NCI-H2029 (cell line): ENCODE results near the gene TMEM114.
A peak's percentile ranks its signal among the peaks of the same experiment; 100 is the strongest.
"Not testable (repeated sequence)": the region's sequence is repeated elsewhere in the genome, so short reads cannot be mapped to it uniquely, and the experiment has no call there.

Source experiments
- DNase-seq: peaks from one replicate; lab custom pipeline; 2025; lab: John Stamatoyannopoulos, UW

The TMEM114 gene

DNA sequence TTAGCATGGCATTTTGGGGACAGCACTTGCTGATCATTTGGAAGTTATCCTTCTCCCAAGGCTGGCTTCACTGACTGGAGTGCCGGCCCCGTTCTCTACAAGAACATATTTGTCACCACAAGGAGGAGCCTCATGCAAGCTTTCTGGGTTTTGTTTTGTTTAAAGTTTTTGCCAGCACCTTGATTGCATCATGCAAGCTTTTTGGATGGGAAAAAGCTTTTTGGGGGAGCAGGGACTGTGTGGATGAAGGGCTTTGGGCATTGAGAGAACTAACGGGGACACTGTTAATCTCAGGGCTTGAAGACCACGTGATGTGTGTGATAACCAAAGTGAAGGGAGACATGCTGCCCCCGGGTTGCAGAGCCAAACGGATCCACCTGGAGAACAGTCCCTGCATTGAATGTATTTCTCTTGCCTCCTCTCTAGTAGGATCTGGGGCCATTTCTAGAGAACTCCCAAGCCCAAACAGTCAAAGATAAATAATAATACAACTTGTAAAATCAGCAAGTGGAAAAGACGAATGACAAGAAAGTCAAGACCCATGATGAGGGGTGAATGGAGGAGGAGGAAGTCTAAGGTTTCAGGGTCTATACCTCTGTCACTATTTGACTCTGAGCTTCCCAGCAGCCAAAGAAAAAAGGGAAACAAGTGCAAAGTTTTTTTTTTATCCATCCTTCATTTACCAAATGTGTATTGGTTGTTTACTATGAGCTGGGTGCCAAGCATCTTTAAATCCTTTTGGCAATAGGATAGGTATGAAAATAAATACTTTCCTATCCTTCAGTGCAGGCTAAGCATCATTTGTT, 17.2 kb downstream of the TMEM114 start:
- no peak for DNase-seq

DNA sequence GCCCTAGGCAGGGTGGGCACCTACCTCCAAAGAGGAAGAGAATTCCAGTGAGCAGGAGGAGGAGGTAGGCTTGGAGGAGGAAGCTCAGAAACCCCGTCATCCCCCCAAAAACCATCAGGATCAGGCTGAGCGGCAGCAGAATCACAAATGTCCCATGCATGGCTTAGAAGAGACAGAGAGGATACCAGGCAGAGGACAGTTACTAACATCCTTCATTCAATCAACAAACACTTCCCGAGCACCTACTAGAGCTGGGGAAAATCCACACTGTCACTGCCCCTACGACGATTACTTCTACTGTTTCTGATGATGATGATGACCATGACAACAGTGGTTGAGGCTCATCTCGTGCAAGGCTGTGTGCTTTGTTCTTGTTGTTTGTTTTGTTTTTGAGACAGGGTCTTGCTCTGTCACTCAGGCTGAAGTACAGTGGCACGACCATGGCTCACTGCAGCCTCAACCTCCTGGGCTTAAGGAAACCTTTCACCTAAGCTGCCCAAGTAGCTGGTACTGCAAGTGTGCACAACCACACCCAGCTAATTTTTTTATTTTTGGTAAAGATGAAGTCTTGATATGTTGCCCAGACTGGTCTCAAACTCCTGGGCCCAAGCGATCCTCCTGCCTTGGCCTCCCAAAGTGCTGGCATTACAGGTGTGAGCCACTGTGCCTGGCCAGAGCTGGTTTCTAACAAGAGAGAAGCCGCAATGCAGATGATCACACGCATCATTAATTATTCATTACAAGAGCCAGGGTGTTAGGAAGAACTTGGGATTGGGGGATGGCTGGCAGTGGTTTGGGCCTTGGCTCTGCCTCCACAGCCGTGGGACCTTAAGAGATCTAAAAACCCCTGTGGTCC, 18.0 kb downstream of the TMEM114 start:
- no peak for DNase-seq

DNA sequence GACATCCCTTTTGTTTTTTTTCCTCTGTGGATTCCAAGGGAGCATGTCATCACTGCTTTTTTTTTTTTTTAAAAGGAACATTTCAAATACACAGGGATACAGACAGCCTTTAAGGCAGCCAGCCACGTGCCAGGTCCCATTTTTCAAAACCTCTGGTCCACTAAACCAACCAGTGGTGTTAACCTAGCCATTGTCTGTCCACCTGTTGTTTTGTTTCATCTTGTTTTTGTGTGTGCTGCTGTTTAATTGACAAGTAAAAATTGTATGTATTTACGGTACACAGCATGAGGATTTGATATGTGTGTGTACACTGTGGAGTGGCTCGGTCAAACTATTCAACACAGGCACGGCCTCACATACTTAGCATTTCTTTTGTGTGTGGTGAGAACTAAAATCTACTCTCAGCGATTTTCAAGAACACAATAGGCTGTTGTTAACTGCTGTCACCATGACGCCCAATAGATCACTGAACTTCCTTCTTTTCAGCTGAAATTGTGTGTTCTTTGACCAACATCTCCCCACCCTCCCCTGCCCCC, 19.2 kb downstream of the TMEM114 start:
- no peak for DNase-seq

DNA sequence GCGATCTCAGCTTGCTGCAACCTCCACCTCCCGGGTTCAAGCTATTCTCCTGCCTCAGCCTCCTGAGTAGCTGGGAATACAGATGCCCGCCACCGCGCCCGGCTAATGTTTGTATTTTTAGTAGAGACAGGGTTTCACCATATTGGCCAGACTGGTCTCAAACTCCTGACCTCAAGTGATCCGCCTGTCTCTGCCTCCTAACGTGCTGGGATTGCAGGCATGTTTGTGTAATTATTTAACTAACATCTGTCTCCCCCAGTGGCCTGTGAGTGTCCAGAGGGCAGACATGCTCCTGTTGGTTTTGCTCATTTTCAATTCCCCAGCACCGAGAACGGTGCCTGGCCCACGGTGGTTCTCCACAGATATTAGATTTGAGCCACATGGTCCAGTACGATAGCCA, 19.9 kb downstream of the TMEM114 start:
- not testable (repeated sequence) for DNase-seq

DNA sequence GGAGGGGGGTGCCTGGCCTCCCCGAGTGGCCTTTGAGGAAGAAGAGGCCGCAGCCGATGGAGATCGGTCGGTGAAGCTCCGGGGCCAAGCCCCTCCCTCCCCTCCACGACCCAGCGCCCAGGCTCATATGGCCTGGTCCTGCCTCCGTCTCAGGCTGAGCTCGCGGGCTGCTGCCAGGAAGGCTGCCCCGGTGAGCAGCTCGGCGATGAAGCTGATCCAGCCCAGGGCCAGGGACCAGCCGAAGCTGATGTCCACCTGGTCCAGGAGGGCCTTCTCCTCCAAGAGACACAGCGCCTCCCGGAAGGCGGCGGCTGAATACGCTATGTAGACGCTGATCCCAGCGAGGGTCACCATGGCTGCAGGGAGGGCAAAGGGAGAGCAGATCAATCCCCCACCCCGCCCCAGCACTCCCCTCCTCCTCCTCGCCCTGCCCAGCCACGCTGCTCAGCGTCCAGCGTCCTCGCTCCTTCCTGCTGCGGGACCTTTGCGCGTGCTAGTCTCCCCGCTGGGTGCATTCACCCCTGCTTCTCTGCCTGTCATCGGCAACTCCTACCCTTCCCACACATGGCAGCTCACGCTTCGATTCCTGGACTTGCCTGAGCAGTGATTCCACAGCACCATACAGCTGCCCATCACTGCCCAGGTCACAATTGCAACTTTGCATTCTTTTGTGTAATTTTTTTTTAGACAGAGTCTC, 20.5 kb downstream of the TMEM114 start:
- no peak for DNase-seq

DNA sequence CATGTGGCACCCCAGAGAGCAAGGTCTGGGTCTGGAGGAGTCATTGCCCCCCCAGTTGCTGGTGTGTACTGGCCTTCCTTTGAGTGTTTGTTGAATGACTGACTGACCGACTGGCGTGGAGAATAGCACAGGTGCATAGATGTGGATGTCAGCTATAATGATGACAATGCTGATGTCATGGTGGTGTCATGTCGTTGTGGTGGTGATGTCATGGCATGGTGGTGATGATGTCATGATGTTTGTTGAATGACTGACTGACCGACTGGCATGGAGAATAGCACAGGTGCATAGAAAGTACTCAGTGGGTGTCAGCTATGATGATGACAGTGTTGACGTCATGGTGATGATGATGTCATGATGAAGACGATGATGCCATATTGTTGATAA, 22.1 kb downstream of the TMEM114 start:
- no peak for DNase-seq

DNA sequence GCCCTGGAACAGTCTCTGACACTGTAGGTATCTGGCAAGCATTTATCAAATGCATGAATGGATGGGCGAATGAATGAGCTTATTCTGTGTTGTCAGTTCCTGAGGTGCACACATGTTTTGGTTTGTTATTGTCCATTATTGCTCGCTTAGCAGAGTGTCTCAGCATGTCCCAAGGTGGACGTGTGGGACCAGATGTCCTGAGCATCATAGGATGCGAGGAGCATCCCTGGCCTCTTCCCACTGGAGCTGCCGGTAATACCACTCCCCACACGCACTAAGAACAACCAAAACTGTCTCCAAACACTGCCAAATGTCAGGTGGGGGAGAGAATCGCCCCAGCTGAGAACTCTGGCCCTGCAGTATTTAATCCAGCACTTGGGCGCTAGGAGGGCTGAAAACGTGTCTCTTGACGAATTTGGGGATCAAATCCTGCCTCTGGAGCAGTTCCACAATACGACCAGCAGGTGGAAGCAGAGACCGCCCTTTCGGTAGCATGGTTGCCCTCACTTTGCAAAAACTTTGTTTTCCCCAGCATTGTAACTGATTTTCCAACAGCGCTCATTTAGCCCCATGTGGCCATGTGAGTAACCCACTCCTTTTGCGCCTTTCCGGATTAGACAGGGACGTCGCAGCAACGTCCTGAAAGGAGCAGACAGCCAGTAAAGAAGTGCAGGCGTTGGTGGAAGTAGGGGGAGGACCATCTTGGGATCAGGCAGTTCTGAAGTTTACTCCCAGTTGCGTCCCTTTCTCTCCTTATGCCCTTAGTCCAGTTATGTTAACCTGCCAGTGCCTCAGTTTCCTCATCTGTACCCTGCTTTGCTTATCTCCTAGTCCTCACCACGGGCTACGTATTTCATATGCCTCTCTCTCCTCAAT, 22.7 kb downstream of the TMEM114 start:
- DNase-seq = peak; percentile 64

DNA sequence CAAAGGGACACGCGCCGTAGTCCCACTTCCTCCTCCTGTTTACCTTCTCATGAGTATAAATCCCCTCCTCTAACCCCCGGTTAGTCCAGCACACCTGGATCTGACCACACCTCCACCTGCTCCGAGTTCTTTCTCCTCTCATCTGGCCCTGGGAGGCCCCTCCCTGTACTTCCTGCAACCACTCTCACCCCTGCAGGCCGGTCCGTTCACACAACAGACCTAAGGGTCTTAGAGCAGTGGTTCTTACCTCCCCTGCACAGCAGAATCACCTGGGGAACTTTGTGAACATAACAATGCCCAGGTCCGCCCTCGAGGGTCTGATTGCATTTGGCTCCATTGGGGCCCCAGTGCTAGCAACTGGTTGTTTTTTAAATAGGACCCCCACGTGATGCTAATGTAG, 24.8 kb downstream of the TMEM114 start:
- DNase-seq = no peak

DNA sequence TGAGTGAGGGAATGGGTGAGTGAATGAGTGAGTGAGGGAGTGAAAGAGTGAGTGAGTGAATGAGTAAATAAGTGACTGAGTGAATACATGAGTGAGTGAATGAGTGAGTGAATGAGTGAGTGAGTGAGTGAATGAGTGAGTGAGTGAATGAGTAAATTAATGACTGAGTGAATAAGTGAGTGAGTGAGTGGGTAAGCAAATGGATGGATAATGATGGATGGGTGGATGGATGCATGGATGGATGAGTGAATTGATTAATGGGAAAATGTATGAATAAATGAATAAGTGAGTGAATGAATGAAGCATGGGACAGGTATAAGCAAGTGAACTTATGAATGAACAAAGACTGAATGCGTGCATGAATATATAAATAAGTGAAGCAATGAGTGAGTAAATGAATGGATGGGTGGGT, 25.4 kb downstream of the TMEM114 start:
- DNase-seq = no peak

DNA sequence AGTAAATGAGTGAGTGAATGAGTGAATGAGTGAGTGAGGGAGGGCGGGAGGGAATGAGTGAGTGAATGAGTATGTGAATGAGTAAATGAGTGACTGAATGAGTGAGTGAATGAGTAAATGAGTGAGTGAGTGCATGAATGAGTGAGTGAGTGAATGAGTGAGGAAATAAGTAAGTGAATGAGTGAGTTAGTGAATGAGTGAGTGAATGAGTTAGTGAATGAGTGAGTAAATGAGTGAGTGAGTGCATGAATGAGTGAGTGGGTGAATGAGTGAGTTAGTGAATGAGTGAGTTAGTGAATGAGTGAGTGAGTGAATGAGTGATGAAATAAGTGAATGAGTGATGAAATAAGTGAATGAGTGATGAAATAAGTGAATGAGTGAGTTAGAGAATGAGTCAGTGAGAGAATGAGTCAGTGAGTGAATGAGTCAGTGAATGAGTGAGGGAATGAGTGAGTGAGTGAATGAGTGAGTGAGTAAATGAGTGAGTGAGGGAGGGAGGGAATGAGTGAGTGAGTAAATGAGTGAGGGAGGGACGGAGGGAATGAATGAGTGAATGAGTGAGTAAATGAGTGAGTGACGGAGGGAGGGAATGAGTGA, 26.3 kb downstream of the TMEM114 start:
- DNase-seq = not testable (repeated sequence)

DNA sequence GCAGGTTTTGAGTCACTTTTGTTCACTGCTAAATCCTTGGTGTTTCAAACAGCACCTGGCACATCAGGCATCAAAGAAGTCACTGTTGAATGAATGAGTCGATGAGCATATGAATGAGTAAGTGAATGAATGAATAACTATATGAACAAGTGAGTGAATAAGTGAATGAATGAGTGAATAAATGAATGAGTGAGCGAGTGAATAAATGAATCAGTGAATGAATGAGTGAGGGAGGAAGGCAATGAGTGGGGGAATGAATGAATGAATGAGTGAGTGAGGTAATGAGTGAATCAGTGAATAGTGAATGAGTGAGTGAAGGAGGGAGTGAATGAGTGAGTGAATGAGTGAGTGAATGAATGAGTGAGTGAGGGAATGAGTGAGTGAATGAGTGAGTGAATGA, 28.8 kb downstream of the TMEM114 start:
- DNase-seq = no peak

DNA sequence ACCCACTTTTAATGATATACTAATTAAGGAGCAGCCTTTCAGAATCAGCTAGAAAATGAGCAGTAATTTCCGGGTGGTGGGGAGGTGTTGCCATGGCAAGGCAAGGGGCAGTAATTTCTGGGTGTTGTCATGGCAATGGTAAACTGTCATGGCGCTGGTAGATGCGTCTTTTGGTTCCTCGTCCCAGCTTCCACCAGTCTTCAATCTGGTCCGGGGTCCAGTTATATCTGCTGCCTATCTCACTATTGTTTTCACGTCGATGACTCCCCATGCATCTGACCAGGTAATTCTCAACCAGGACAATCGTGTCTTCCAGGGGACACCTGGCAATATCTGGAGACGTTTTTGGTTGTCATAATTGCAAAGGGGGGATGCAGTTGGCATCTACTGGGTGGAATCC, 34.9 kb downstream of the TMEM114 start:
- DNase-seq = no peak

DNA sequence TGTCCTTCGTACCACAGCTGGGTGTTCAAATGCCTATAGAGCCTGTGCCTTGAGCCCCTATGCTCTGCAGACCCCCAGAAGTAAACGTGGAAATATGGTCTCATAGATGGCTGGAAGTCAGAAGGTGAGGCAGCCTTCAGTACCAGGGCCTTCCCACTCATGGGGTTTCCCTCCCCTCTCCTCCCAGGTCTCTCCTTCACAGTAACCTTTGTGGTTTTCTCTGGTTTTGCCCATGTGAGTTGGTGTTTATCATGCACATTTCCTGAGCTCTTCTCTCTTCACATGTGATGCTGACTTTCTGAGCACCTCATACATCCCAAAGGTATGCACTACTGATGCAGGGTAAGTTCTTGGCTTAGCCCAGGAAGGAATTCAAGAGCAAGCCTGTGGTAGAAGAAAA, 35.4 kb downstream of the TMEM114 start:
- no peak for DNase-seq

DNA sequence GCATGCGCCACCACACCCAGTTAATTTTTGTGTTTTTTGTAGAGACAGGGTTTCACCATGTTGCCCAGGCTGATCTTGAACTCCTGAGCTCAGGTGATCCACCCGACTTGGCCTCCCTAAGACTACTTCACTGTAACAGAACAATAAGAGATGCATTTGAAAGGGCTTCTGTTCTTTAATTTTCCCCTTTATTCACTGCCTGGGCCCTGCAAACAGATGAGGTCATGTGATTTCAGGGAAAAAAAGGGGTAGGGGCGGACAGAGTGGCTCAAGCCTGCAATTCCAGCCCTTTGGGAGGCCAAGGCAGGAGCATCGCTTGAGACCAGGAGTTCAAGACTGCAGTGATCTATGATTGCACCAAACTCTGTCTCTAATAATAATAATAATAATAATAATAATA, 36.3 kb downstream of the TMEM114 start:
- DNase-seq = no peak

DNA sequence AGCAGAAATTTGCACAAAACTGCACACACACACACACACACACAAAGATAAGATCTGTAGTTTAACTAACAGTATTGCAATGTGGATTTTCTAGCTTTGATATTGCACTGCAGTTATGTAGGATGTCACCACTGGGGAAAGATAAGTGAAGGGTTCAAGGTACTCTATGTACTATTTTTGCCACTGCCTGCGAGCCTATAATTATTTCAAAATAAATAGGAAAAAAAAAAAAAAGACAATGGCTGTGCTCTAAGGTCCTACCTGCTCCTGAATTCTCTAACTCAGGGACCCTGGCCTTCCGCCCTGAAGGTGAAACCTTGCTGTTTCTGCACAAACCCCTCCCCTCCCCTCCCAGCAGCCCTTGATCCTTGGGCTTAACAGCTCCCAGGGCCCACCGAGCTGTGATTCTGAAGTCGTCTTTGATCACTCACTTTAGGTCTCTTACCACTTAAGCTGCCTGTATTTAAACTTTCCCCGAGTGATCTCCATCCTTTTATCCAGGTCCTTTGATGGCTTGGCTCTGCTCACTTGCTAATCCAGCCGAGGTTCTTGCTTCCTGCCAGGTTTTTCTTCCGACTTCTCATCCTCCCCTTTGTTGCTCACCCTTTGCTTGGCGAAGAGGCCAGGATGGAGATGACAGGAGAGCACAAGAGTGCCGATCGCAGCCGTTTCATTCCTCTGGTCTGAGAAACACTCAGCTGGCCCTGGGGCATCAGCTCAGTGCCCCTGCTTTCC, 37.7 kb downstream of the TMEM114 start:
- DNase-seq = no peak

DNA sequence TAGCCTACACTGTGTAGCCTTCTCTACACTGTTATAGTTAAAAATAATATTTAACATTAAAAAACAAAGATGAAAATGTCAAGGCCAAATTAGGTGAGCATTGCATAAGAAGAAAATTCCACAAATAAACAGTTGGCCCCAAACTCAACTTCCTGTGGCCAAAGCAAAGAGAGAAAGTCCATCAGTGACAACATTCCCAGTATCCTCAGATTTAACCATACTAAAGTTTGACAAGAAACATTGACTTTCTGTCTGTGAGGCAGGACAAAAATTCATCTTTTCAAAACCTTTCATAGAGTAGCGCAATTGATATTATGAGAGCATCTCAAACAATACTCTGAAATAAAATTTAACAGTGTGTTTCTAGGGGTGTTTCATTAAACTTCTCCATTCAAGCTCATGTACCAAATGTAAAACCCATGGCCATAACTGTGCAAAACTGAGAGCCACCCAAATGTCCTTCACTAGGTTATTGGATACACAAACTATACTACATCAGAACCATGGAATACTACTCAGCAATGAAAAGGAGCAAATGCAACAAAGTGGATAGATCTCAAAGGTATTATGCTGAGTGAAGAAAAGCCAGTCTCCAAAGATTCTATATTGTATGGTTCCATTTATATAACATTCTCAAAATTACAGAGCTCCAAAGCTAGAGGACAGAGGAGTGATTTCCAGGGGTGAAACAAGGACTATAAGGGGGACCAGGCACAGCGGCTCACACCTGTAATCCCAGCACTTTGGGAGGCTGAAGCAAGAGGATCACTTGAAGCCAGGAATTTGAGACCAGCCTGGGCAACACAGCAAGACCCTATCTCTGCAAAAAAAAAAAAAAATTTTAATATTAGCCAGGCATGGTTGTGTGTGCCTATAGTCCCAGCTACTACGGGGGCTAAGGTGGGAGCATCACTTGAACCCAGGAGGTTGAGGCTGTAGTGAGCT, 38.7 kb downstream of the TMEM114 start:
- no peak for DNase-seq

DNA sequence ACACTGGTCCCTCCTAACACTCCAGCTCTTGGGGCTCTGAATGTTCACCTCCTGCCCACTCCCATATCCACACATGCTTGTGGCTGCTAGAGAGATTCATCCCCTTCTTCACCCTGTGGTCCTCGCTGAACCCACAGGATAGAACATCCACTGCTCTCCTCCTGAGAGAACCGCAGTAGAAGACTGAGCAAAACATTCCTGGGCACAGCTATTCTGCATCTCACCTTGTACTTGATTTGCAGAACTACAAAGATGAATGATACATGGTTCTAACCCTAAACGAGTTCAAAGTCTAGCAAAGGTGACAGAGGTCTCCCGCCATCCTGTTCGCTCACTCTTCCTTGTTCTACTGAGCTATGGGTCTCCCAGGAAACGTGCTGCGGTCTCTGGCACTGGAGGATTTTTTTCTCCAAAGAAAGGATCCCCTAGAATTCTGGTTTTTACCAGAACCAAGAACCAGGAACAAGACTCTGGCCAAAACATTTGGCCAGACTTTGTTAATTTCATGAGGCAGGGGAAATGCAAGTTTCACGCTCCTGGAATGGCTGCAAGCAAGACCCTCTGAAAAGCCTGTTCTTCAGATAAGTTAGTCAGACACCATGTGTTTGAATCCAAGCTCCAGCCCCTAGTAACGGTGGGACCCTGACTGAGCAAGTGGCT, 39.5 kb downstream of the TMEM114 start:
- DNase-seq = no peak

DNA sequence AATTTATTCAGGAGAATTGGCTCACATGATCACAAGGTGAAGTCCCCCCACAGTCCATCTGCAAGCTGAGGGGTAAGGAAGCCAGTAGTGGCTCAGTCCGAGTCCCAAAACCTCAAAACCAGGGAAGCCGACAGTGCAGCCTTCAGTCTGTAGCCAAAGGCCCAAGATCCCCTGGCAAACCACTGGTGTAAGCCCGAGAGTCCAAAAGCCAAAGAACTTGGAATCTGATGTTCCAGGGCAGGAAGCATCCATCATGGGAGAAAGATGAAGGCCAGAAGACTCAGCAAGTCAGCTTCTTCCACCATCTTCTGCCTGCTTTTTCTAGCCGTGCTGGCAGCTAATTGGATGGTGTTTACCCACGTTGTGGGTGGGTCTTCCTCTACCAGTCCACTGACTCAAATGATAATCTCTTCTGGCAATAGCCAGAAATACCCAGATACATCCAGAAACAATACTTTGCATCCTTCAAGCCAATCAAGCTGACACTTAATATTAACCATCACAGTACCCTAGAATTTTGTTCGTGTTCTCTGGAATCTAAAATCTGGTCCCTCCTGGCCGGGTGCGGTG, 40.4 kb downstream of the TMEM114 start:
- no peak for DNase-seq
